GM19397 (cell line): Measurements from ENCODE around the gene PCK1.

ENCODE experiments used
- ATAC-seq: cut with Tn5 transposase; IDR thresholded peaks from one replicate; pipeline ENCODE4 v1.9.1; 2021; ENCODE audit warnings: mild to moderate bottlenecking, moderate library complexity; ENCODE audit not compliant: unreplicated experiment

PCK1 gene

GRCh38 chr20:57587278-57587988 is 26.5 kb downstream of the PCK1 start:
- ATAC-seq = no peak

DNA sequence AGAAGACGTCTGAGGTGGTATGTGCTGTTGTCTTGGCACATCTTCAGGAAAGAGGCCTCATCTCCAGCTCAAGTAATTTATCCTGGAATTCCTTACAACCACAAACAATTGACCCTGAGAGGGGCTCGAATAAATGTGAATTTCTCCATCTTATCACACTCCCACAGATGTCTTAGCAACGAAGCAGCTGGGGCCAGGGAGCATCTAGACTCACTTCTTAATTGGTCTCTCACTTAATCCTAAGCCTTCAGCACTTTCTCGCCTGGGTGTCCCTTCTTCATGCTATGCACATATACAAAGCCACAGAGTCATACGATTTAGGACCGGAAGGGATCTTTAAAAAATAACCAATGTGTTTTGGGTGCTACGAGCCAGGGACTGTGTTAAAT is 27.1 kb downstream of the PCK1 start:
- ATAC-seq = no peak

GRCh38 chr20:57588596-57588995 is 27.7 kb downstream of the PCK1 start:
- ATAC-seq = no peak

DNA sequence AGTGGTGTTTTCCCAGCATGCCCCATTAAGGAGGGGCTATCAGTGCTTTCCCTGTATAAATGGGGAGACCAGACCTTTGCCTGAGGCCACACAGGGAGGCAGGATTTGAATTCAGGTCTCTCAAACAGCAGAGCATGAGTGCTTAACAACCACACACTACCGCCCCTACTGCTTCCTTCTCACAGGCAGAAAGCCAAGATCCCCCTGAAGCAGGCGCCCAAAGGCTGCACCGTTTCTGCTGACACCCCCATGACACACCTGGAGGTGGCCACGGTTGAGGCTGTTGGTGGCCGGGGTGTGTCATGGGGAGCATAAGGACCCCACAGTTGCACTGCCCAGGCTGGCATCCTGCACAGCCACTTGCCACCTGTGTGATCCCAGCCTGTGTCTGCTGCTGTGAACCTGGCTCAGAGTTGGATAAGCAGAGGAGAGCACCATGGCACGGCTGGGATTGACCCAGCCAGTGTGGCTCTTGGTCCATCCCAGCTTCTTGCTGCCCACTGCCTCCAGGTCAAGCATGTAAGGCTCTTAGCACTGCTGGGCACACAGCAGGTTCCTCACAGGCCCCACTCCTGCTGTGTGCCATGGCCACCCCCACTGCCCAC is 28.3 kb downstream of the PCK1 start:
- no peak for ATAC-seq

- ATAC-seq = no peak
These were observed 29.0 kb downstream of the PCK1 start for GRCh38 chr20:57589728-57590484.

GRCh38 chr20:57590485-57591288 is 29.8 kb downstream of the PCK1 start:
- ATAC-seq = no peak

DNA sequence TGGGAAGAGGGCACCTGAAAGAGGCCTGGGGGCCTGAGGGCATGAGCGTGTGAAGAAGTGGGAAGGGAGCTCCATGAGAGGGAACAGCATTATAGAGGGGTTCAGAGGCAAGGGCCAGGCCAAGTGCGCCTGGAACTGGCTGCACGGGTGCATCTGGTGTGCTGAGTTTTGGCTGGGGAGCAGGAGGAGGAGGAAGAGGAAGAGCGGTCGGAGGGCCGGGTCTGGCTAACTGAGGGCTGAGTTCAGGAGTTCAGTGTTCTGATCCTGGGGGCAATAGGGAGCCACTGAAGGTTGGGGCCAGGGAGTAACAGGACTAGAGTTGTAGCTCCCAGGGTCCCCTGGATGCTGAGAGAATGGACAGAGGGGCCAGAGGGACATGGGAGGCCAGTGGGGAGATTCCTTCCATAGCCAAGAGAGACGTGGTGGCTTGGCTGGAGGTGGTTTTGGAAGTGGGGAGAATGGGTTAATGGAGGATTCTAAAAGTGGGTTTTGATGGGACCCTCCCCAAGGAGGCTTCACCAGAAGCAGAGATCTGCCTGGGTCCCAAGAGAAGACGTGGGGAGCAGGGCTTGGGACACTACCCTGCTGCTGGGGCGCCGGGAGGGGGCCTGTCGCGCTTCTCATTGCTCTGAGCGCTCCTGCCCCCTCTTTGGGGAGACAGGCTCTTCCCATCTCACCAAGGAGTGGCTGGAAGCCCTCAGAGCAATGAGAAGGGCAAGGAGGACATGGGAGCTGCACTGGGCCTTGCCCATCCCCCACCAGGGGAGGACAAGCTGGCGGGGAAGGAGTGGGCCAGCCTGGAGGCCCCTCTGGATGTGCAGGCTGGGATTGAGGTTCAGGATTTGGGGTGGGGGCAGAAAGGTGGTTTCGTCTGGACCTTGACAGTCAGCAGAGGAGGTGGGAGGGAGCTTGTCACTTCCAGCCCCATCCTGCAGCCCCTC is 30.6 kb downstream of the PCK1 start:
- ATAC-seq = no peak

GRCh38 chr20:57592263-57593092 is 31.6 kb downstream of the PCK1 start:
- ATAC-seq = no peak

DNA sequence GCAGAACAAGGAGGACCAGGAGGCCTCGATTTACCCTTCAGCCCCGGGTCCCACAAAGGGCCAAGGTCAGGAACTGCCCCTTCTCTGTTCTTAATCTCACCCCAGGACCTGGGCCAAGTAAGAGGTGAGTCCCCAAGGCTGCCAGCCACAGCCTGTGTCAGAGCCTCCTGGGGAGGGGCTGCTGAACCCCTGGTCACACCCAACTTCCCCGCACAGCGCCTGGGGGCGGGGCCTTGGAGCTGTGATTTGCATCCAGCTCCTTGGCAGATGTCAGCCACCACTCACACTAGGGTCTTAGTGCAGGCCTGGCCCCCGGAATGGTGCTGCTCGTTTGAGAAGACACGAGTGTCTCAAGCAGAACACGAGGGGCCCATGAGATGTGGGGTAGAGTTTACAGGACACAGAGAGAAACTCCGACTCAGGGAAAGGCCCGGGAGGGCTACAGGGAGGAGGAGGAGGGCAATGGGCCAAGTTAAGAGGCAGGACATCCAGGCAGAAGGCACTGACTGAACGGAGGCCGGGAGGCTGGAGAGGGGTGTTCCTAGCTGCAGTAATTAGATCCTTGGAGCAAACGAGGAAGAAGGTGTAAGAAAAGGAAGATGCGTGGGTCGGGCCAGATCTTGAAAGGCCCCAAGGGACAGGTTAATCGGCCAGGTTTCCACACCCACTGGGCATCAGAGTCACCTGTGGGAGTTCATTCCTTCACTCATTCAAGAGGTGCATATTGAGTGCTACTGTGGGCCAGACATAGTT is 32.4 kb downstream of the PCK1 start:
- ATAC-seq = no peak

DNA sequence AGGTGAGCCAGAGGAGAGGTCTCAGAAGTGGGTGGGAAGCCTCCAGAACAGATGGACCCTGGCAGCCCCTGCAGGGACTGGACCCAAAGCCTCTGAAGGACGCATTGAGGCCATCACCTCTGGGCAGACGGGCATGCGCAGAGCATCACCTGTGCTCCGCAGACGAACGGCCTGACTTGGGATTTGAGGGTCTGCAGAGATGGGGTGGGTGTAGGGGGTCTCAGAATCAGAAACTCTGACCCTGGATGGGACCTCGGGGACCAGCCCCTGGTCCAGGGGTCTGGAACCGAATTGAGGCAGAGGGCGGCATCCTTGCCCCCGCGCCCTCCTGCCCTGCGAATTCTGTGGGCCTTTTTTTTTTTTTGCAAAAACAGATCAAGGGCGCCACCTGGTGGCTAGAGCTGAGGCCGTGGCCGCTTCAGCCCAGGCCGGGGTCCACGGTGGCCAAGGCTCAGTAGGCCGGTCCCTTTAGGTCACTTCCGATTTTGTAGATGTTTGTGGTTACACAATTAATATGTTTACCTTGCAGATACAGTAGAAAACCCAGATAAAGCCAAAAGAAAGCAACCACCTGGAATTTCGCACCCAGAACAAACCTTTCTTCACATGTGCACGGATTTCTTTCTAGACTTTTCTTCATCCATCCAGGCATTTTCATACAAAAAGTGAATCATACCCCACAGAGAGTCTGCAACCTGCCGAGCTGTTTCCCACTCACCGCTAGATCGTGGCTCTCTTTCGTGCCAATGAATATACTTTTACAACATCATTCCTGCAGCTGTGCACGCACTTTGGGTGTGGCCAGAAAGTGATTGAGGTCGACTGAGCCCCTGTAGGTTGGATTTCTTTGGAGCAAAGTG is 33.4 kb downstream of the PCK1 start:
- no peak for ATAC-seq

GRCh38 chr20:57595041-57596030 is 34.4 kb downstream of the PCK1 start:
- ATAC-seq = no peak

DNA sequence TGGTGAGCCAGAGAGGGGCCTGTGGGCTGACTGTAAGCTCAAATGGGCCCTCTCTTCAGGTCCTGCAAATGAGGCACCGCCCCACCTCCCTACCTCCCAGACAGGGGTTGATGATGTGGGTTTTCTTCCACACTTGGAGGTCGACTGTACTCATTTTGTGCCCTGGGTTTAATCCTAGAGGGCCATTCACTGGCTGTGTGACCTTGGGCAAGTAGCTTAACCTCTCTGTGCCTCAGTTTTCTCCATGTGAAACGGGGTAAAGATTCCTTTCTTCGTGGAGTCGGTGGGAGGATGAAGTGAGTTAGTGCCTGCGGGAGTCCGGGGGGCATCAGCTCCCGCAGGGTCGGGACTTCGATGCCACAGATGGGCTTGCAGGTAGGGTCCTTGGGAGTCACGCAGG is 35.4 kb downstream of the PCK1 start:
- no peak for ATAC-seq

- no peak for ATAC-seq
These were observed 36.4 kb downstream of the PCK1 start for GRCh38 chr20:57596998-57597939.

GRCh38 chr20:57598060-57598459 is 37.1 kb downstream of the PCK1 start:
- ATAC-seq = no peak

GRCh38 chr20:57598491-57598890 is 37.6 kb downstream of the PCK1 start:
- ATAC-seq = no peak
